ENCODE measurements around the gene HES3.
A peak's percentile ranks its signal among the peaks of the same experiment; 100 is the strongest.
"Not testable (repeated sequence)": the region's sequence is repeated elsewhere in the genome, so short reads cannot be mapped to it uniquely, and the experiment has no call there.

The HES3 gene

GRCh38 chr1:6207921-6208320, 36.1 kb upstream of the HES3 start:
- 83% methylated on average over 10 of the region's 10 CpGs for WGBS
- peaks cover 48% of the 10 kb centered on the region for H3K27me3 ChIP-seq (ENCODE audit: insufficient read depth, low read length)
- H3K9me3 ChIP-seq (ENCODE audit: insufficient read depth, low read depth, low read length) = no peaks in the 10 kb centered on the region
- peaks cover 4% of the 10 kb centered on the region for H3K4me1 ChIP-seq (ENCODE audit: insufficient read depth, low read length)
- no peak overlapping the region for H3K27ac ChIP-seq (ENCODE audit: low read depth, low read length)
- no peaks in the 10 kb centered on the region for H3K36me3 ChIP-seq (ENCODE audit: insufficient read depth, low read length)
- H3K4me3 ChIP-seq (ENCODE audit: low read length) = no peak overlapping the region
- H3K9ac ChIP-seq (ENCODE audit: low read depth, low read length) = no peak overlapping the region

DNA sequence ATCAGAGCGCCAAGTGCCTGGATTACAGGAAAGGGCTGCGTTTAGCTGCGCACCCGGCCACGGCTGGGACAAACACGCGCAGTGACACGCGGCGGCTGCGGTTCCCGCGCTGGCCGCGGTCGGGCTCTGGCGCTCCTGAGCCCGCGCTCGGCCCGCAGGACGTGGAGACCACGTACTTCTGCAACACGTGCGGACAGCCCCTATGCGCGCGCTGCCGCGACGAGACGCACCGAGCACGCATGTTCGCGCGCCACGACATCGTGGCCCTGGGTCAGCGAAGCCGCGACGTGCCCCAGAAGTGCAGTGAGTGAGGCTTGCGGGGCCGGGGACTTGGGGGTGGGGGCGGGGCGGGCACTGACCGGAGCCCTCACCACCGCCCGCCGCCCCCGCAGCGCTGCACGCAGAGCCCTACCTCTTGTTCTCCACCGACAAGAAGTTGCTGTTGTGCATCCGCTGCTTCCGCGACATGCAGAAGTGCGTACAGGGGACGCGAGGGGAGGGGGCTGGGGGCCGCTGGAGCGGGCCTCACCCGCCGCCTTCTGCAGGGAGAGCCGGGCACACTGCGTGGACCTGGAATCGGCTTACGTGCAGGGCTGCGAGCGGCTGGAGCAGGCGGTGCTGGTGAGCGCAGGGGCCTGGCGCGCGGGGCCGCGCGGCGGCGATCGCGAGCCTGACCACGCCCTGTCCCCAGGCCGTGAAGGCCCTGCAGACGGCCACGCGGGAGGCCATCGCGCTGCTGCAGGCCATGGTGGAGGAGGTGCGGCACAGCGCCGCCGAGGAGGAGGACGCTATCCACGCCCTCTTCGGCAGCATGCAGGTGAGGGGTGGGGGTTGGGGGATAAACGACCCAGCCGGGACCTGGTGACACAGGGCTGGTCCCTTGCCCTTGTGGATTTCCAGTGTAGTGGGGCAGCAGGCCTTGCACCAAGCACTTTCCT, 35.0 kb upstream of the HES3 start:
- H3K4me1 ChIP-seq (ENCODE audit: insufficient read depth, low read length) = peaks cover 4% of the 10 kb centered on the region
- 4% methylated on average over 99 of the region's 99 CpGs for WGBS
- H3K4me3 ChIP-seq (ENCODE audit: low read length) = peak overlapping the region; percentile 52
- peak overlapping the region; percentile 52 for H3K9ac ChIP-seq (ENCODE audit: low read depth, low read length)
- no peaks in the 10 kb centered on the region for H3K9me3 ChIP-seq (ENCODE audit: insufficient read depth, low read depth, low read length)
- no peaks in the 10 kb centered on the region for H3K36me3 ChIP-seq (ENCODE audit: insufficient read depth, low read length)
- H3K27me3 ChIP-seq (ENCODE audit: insufficient read depth, low read length) = peaks cover 48% of the 10 kb centered on the region
- H3K27ac ChIP-seq (ENCODE audit: low read depth, low read length) = no peak overlapping the region

GRCh38 chr1:6209661-6210580, 34.1 kb upstream of the HES3 start:
- Histone ChIP-seq H3K36me3 (ENCODE audit: insufficient read depth, low read length) (no peaks in the 10 kb centered on the region), H3K9me3 (ENCODE audit: insufficient read depth, low read depth, low read length) (no peaks in the 10 kb centered on the region), H3K27ac (ENCODE audit: low read depth, low read length) (no peak overlapping the region), H3K4me3 (ENCODE audit: low read length) (peak overlapping the region; percentile 52), H3K9ac (ENCODE audit: low read depth, low read length) (0 out of 2 replicates have a peak overlapping the region, but pooled peaks have one; percentile 52), H3K27me3 (ENCODE audit: insufficient read depth, low read length) (peaks cover 48% of the 10 kb centered on the region), H3K4me1 (ENCODE audit: insufficient read depth, low read length) (peaks cover 4% of the 10 kb centered on the region)
- WGBS = 79% methylated on average over 17 of the region's 17 CpGs

GRCh38 chr1:6210591-6211355, 33.2 kb upstream of the HES3 start:
- no peak overlapping the region for H3K9ac ChIP-seq (ENCODE audit: low read depth, low read length)
- H3K4me3 ChIP-seq (ENCODE audit: low read length) = no peak overlapping the region
- WGBS = 90% methylated on average over 29 of the region's 29 CpGs
- no peak overlapping the region for H3K27ac ChIP-seq (ENCODE audit: low read depth, low read length)
- no peaks in the 10 kb centered on the region for H3K36me3 ChIP-seq (ENCODE audit: insufficient read depth, low read length)
- H3K27me3 ChIP-seq (ENCODE audit: insufficient read depth, low read length) = peaks cover 44% of the 10 kb centered on the region
- H3K4me1 ChIP-seq (ENCODE audit: insufficient read depth, low read length) = peaks cover 4% of the 10 kb centered on the region
- no peaks in the 10 kb centered on the region for H3K9me3 ChIP-seq (ENCODE audit: insufficient read depth, low read depth, low read length)

- Histone ChIP-seq H3K36me3 (ENCODE audit: insufficient read depth, low read length) (no peaks in the 10 kb centered on the region), H3K27me3 (ENCODE audit: insufficient read depth, low read length) (peaks cover 34% of the 10 kb centered on the region), H3K27ac (ENCODE audit: low read depth, low read length) (no peak overlapping the region), H3K9me3 (ENCODE audit: insufficient read depth, low read depth, low read length) (no peaks in the 10 kb centered on the region), H3K9ac (ENCODE audit: low read depth, low read length) (no peak overlapping the region), H3K4me1 (ENCODE audit: insufficient read depth, low read length) (peaks cover 4% of the 10 kb centered on the region), H3K4me3 (ENCODE audit: low read length) (no peak overlapping the region)
- WGBS = 90% methylated on average over 15 of the region's 16 CpGs
These were observed 32.2 kb upstream of the HES3 start for GRCh38 chr1:6211731-6212130.

DNA sequence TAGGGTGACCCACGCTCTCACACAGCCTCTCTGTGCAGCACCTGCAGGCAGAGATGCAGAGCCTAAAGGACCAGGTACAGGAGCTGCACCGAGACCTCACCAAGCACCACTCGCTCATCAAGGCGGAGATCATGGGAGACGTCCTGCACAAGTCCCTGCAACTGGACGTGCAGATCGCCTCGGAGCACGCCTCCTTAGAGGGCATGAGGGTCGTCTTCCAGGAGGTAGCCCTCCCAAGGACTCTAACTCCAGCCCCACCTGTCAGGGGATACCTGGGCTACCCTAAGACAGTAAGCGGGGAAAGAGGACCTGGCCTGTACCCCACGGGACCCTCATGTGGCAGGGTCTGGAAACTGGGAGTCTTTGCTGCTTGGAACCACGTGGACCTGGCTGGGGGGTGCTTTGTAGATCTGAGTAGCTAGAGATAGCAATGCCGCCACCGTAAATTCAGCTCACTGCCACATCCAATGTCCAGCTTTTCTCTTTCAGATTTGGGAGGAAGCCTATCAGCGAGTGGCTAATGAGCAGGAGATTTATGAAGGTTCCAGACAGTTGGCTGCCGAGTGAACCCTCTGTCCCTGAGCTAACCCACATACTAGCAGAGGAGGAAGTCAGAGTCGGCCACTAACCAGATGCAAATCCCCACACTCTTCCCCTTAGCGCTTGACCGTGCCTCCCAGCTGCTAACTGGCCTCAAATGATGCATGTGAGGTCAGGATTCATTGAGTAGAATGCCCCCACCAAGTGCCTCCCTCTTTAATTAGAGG, 31.6 kb upstream of the HES3 start:
- H3K4me3 ChIP-seq (ENCODE audit: low read length) = no peak overlapping the region
- H3K27ac ChIP-seq (ENCODE audit: low read depth, low read length) = no peak overlapping the region
- H3K9me3 ChIP-seq (ENCODE audit: insufficient read depth, low read depth, low read length) = no peaks in the 10 kb centered on the region
- 93% methylated on average over 20 of the region's 20 CpGs for WGBS
- peaks cover 4% of the 10 kb centered on the region for H3K4me1 ChIP-seq (ENCODE audit: insufficient read depth, low read length)
- no peaks in the 10 kb centered on the region for H3K36me3 ChIP-seq (ENCODE audit: insufficient read depth, low read length)
- H3K9ac ChIP-seq (ENCODE audit: low read depth, low read length) = no peak overlapping the region
- H3K27me3 ChIP-seq (ENCODE audit: insufficient read depth, low read length) = peaks cover 28% of the 10 kb centered on the region

DNA sequence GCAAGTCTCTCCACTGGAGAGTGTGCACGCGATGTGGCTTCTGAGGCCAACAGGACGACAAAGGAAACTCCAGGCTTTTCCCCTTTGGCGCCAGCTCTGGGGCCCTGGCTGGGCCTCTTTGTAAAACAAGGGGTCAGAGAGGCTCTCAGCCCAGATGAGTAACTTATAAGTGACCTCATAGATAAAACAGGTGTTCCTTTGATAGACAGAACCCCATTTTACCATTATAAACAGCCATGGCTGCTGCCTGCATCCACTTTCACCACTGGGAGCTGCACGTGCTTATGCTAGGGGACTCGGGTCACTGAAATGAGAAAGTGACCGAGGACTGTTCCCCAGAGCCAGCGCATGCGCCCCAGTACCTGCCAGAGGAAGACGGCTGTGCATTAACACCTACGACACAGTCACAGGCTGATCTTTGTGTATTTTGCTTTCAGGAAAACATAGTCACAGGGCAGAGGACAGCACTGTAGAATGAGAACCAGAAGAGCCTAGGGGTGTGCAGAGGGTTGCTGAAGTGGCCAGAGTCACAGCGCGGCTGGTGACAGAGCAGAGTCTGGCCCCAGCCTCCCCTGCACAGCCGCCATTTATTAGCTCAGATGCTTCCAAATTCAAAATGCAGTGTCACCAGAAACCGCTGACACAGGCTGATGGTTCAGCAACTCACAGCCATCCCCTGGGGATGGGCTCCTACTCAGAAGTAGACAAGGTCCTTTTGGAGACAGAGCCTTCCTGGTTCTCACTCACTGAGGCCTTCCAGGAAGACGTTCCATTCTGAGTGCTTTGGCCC, 25.4 kb upstream of the HES3 start:
- H3K9me3 ChIP-seq (ENCODE audit: insufficient read depth, low read depth, low read length) = no peaks in the 10 kb centered on the region
- 92% methylated on average over 16 of the region's 16 CpGs for WGBS
- no peaks in the 10 kb centered on the region for H3K27me3 ChIP-seq (ENCODE audit: insufficient read depth, low read length)
- H3K27ac ChIP-seq (ENCODE audit: low read depth, low read length) = no peak overlapping the region
- H3K4me3 ChIP-seq (ENCODE audit: low read length) = no peak overlapping the region
- no peak overlapping the region for H3K9ac ChIP-seq (ENCODE audit: low read depth, low read length)
- H3K4me1 ChIP-seq (ENCODE audit: insufficient read depth, low read length) = no peaks in the 10 kb centered on the region
- peaks cover 23% of the 10 kb centered on the region for H3K36me3 ChIP-seq (ENCODE audit: insufficient read depth, low read length)

- H3K36me3 ChIP-seq (ENCODE audit: insufficient read depth, low read length) = peaks cover 34% of the 10 kb centered on the region
- H3K4me3 ChIP-seq (ENCODE audit: low read length); H3K27me3 ChIP-seq (ENCODE audit: insufficient read depth, low read length); H3K27ac ChIP-seq (ENCODE audit: low read depth, low read length); H3K4me1 ChIP-seq (ENCODE audit: insufficient read depth, low read length); H3K9me3 ChIP-seq (ENCODE audit: insufficient read depth, low read depth, low read length); H3K9ac ChIP-seq (ENCODE audit: low read depth, low read length): not testable (repeated sequence)
- WGBS = 94% methylated on average over 11 of the region's 11 CpGs
These were observed 24.3 kb upstream of the HES3 start for GRCh38 chr1:6219641-6220040.

DNA sequence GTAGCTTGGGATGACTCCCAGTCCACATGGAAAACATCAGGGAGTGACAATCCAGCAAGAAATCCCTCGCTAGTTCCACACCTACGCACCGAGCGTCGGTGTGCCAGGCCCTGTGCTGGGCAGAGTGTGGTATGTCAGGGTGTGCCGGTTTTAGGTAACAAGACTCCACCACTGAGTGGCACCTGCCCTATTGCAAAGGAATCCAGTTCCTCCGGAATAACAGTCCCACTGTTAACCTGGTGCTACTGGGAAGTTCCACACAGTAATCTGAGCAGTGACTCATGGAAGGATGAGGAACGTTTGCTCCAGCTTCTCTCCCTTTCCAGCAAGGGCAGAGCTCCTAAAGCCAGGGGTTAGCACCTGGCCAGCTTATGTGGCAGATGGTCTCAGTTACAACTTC, 23.7 kb upstream of the HES3 start:
- 92% methylated on average over 8 of the region's 8 CpGs for WGBS
- H3K27me3 ChIP-seq (ENCODE audit: insufficient read depth, low read length) = no peaks in the 10 kb centered on the region
- no peak overlapping the region for H3K4me3 ChIP-seq (ENCODE audit: low read length)

More for the DNA sequence above, 23.7 kb upstream of the HES3 start:
- H3K4me1 ChIP-seq (ENCODE audit: insufficient read depth, low read length) = no peaks in the 10 kb centered on the region
- no peak overlapping the region for H3K9ac ChIP-seq (ENCODE audit: low read depth, low read length)
- no peaks in the 10 kb centered on the region for H3K9me3 ChIP-seq (ENCODE audit: insufficient read depth, low read depth, low read length)
- no peak overlapping the region for H3K27ac ChIP-seq (ENCODE audit: low read depth, low read length)
- H3K36me3 ChIP-seq (ENCODE audit: insufficient read depth, low read length) = peaks cover 40% of the 10 kb centered on the region

Measured in HUES64 (cell line).